EH (cell line): Measurements from ENCODE around the gene KRT80.
A peak's percentile ranks its signal among the peaks of the same experiment; 100 is the strongest.

Experiments used
- DNase-seq: peaks from one replicate; pipeline ENCODE4 v3.0.0-alpha.2; 2015; ENCODE audit warnings: low read depth

The KRT80 gene

DNA sequence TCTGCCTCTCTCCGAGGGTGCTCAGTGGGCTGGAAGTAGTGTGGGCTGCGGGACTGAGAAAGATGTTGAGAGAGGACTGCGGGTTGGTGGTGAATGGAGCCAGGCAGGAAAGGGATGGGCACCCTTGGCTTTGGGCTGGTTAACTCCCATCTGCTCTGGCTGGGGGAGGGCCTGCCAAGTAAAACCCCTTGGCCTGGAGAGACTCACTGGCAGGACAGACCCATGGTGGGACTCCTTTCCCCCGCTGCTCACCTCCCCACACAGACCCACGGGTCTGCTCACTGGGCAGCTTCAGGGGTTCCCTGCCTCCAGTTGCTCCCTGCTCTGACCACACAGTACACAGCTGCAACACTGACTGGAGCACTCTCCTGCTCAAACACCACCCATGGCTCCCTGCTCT is 54.1 kb downstream of the KRT80 start:
- DNase-seq: no peak

DNA sequence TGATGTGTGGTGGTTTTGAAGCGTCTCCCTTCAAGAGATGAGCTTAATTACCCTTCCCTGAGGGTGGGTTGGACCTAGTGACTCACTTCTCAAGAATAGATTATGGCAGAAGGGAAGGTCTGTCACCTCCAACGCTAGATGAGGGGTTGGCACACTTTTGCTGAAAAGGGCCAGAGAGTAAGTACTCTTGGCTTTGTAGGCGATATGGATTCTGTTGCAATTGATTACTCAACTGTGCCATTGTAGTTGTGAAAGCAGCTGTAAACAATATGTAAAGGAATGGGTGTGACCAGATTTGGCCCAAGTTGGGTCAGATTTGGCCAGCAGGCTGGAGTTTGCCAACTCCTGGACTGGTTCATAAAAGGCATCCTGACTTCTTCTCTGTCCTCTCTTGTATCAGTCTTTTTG is 59.1 kb downstream of the KRT80 start:
- no peak for DNase-seq

DNA sequence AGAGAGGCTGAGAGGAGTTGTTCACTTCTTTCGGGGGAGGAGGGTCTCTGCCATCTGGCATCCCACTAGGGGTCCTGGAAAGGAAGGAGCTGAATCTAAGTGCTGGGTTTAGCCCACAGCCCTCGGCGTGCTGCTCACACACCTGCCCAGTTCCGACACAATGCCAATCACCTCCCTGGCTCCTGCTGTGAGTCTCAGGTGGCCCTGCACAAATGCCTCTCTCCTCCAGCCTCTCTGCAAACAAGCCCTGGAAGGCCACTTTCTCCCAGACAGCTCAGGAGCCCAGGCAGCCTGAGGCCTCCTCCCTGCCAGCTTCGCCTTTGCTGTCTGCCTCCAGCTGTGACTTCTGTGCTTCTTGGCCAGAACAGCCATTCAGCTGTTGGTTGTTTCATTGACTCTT is 61.1 kb downstream of the KRT80 start:
- DNase-seq: no peak

DNA sequence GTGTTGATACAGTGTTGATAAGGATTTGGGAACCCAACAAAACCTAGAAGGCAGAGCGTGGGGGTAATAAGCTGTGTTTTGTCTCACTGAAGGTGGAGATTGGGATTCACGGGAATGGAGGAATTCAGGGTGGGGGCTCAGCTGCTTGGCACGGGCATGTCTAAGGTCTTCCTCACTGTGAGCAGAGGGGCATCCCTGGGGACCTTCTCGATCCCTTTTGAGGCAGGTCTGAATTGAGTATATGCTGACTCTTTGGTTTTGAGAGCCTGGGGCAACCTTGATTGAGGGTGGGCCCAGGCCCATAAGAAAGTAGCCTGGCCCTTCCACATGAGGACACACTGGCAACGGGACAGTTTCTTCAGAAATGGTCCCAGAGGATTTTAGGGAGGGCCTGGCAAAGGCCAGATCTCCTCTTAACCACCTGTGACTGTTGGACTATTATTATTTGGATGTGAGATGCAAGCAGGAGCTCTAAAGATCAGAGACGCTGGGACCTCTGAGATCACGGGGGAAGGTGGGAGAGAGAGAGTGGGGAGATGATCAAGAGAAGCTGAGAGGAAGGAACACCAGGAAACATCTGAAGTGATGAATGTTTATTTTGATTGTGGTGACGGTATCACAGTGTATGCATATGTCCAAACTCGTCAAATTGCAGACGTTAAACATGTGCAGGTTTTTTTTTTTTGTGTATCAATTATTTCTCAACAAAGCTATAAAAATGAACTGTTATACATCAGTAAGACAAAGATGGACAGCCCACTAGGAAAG is 63.9 kb downstream of the KRT80 start:
- no peak for DNase-seq

DNA sequence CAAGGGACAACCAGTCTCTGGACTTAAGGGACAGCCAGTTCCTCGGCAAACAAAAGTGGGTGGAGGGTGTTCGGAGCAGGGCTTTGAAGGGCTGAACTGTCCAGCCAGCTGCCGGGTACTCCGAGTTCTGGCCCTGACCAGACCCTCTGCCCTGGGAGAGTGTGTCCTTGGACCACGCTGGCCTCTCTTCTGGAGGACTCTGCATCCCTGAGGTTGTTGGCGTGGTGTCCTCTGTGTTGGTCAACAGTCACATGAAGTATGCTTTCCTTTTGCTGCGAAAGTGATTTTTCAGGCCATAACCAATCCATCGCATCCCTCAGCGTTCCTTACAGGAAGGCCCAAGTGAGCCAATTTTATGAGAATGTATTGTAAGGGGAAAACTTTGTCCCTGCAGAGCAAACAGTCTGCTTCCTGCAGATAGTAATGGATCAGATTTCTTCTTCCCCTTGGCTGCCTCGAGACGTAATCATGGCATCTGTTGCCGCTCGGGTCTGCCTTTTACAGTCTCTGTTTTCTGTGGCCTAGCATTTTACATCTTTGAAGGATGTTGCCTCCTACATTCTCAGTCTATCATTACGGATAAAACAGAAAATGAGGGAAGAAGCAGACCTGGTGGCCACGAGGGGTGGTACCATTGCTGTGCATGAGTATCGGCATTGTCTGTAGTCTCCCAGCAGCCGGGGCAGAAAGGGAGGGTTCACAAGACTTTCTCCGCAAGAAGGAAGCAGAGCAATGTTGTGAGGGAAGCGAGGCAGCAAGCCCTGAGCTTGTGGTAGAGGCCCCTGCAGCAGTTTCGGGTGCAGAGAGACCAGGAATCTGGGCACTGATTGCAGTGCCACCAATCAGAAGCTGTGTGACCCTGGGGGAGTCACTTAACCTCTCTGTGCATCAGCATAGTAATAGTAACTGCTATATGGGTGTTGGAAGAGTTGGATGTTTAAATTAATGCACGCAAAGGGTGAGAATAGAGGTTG is 64.9 kb downstream of the KRT80 start:
- peak; percentile 26 for DNase-seq

DNA sequence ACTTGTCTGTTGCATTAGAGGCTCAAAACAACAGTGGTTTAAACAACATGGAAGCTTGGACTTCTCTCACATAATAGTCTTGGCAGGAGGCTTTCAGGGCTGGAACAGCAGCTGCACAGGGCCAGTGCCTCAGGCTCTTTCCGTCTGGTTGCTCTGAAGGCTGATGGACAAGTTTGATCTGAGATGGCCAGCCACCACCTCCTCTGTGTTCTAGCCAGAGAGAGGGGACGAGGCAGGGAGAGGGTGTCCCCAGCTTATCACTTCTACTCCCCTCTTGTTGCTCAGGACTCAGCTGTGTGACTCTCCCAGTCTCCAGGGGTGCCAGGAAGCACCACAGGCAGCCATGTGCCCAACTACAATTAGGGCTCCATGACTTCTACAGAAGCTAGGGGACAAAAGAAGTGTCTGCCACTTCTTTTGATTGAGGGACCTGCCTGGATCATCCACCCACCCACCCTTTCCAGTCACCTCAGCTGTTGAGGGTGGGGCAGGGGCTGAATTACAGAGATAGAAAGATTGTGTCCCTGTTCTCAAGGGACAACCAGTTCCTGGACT is 65.7 kb downstream of the KRT80 start:
- DNase-seq: no peak

DNA sequence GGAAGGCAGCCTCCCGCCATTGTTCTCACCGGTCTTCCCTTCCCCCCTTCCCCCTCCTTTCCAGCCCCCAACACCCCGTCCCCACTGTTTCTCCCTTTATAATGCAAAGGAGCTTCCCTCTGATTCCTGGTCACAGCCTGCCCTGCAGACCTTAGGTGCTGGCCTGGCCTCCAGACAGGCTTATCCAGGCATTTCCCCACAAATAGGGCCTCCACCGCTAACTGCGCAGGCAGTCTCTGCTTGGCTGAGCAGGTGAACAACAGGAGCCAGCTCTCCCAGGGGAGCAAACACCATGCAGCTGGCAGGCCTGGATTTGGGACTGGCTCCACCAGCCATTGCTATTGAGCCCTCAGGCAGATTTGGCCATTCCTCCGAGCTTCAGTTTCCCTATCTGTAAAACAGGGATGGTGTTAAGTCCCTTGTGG is 66.3 kb downstream of the KRT80 start:
- no peak for DNase-seq

DNA sequence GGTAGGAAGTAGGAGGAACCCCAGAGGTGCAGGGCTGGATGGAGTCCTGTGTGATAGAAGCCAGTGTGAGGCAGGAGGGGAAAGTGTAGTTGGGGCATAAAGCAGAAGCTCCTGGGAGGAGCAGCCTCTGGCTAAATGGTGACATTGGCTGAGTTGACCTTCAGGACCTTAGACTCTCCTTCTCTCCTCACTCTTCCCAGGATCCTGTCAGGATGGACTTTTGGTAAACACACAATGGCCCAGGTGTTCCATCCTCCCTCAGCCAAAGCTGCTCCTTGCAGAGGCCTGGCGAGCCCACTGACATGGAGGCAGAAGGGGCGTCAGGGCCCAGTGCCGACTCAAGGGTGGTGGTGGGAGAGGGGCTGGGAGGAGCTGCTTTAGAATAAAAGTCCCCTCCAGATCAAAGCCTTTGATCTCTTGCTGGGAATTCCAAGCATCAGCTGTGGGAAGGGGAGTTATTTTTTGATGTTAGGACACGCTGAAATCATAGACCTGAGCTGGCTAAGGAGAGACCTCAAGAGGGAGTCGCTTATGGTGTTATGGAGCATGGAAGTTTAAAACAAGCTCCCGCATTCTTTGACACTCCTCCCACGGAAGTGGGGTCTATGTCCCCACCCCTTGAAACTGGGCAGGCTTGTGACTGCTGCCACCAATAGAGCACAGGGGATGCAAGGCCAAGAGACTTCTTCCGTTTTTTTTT is 68.2 kb downstream of the KRT80 start:
- DNase-seq: no peak

DNA sequence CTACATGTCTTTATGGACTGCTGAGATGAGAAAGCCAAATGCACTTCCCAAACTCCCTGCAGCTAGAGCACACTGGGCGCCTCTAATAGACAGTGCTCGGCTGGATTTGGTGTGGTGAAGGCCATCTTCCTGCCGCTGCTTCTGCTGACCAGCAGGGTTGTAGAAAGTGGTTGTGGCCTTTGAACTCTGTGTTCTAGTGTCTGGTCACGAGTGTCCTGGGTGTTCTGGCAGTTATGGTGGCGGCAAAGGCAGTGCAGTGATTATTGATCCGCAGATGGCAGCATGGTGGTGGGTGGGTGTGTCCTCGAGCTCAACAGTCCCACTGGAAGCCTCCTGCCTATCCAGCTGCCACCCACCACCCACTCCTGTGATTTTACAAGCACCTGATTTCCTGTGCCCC is 68.9 kb downstream of the KRT80 start:
- DNase-seq: no peak

DNA sequence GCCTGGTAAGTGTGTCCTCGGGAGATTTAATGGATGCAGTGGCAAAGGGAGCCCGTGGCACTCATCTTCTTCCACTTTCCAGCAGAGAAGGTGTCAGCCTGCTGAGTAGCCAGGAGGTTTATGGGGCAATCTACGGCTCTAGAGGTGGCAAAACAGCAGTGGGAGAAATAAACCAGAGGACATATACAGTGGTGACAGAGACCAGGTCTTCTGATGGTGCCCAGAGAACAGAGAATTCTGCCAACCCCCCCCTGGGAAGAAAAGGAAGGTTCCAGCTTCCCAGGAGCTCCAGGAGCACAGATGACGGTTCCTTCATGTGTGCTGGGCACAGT is 69.3 kb downstream of the KRT80 start:
- DNase-seq: no peak

DNA sequence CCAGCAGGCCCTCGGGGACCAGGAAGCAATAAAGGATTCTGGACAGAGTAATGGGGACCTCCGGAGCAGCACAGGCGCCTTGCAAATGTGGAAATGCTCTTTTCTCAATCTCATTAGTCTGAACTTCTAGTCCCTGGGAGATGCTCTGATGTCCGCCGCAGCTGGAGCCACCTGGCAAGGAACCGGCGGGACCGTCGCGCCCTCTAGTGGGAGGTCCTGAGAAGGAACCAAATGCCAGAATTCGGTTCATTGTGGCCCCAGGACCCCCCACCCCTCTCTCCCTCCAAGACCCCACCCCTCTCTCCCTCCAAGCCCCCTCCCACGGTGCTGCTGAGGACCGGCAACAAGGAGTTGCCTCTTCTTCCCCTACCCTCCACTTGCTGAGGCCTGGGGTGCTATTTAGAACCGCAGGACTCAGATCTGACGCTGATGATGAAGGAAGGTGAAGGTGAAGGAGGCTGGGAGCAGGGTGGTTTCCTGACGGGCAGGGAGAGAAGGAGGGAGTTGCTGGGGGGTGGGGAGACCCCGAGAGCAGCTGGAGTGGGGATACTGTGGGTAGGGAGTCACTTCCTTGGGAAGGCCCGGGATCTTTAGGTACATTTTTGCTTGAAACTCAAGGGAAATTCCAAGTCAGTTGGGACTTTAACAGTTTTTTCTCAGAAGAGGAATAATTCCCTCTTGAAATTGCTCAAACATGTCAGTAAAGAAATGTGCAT is 69.8 kb downstream of the KRT80 start:
- DNase-seq: peak; percentile 53

DNA sequence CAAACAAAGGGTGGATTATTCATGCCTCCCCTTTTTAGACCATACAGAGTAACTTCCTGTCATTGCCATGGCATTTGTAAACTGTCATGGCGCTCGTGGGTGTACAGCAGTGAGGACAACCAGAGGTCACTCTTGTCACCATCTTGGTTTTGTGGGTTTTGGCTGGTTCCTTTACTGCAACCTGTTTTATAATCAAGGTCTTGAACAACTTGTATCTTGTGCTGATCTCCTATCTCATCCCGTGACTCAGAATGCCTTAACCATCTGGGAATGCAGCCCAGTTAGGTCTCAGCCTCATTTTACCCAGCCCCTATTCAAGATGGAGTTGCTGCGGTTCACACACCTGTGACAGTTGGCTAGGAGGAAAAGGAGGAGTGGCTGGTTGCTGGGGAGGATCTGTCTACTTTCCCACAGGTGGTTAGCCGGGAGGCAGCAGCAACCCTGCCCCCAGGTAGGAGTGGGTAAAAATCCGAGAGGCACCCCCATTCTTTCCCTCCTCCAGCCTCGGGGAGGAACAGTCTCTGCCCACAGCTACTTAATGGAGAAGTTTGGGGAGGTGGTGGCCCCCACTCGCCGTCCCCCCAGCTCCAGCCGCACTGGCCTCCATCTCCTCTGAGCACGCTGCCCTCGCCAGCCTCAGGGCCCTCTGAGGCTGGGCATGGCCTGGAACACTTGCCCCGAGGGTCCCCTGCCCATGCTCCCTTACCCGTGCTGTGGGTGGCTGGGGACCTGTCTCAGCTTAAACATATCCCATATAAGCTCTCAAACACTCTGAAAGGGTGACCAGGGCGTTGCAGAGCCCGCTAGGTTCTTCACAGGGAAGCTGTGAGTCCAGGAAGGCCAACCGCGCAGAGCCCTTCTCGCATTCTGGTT is 70.6 kb downstream of the KRT80 start:
- DNase-seq: peak; percentile 19

DNA sequence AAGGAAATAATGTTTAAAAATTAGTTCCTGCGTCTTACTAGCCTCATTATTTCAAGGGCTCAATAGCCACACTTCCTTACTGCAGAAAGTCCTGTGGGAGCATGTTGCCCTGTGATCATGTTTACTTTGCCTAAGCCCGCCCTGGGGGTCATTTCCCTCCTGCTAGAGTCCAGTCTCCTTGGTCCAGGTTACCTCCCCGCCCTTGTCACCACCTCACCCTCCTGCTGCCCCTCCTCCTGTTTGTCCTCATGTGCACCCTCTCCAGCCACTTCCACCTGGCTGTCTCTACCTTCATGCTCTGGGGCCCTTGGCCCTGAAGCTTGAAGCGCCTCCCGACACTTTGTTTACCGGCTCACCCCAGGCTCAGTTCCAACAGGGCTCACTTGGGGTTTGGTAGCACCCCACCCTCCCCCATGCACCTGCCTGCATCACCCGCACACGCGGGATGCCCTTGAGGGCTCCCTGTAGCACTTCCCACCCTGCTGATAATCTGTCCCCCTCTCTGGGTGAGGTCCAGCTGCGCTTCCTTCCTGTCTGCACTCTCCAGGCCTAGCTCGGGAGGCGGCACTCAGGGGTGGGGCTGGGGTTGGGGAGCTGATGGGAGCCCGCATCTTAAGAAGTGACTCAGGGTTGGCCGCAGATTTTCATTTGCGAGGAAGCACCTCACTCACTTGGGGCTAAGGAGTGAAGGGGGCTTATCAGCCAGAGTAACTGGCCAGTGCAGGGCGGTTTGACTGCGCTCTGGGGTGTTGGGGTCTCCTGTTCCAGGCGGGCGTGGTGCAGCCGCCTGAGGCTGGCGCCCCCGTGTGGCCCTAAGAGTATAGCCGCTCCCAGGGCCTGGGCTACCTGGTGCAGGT is 72.2 kb downstream of the KRT80 start:
- DNase-seq: peak; percentile 17
